HG02840 (cell line): Measurements from ENCODE around the gene NARF.
"Not testable (repeated sequence)": the region's sequence is repeated elsewhere in the genome, so short reads cannot be mapped to it uniquely, and the experiment has no call there.

Source experiments
- ATAC-seq: cut with Tn5 transposase; IDR thresholded peaks from one replicate; pipeline ENCODE4 v1.9.1; 2021; ENCODE audit warnings: mild to moderate bottlenecking, moderate library complexity, moderate number of reproducible peaks; ENCODE audit not compliant: unreplicated experiment, low FRiP score

Gene NARF

DNA sequence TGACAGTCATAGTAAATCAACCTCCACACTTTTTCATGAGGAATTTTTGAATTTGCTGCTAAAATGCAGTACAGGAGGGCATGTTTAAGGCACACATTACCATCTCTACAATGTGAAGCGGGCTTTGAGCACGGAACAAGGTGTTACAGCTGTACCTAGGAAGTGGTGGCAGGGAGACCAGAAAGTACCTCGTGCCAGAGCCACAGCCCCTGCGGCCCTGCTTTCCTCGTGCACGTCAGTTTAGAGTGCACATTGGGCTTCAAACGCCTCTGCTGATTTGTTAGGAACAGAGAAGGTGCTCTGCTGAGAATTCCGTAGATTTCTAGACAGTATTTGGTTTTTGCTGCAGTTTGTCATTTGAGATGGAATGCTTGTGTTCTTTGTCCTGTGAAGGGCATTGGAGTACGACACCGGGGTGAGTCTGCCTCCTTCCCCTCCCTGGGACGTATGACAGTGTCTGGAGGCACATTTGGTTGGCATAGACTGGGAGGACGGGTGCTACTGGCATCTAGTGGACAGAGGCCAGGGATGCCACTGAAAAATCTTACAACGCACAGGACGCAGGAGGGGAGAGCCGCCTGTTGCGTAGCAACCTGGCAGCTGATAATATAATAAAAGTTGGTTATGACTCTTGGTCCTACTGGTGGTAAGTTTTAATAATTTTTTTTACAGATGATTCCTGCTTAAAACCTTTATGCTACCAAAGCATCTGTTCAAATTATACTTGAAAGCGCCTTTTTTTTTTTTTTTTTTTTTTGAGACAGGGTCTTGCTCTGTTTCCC lies 70.1 kb downstream of the NARF start:
- no peak for ATAC-seq

- ATAC-seq, result no peak
These were observed 71.4 kb downstream of the NARF start for GRCh38 chr17:82529914-82530300.

- no peak for ATAC-seq
These were observed 72.9 kb downstream of the NARF start for GRCh38 chr17:82531431-82531881.

DNA sequence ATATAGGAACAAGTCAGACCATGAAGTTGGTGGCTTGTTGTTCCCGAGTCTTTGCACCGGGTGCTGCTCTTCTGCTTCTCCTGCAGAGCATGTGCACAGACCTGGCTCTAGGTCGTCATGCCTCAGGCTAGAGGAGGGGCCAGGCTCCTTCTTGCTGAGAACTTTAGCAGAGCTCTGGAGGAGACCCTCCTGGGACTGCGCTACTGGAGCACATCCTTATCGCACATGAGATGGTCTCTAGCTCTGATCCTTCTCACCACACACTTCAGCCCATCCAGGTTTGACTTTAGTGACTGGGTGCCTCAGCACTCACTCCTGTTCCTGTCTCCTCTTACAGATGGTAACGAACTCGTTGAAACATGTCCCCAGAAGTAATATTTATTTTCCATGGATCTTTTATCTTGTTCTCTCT lies 75.9 kb downstream of the NARF start:
- no peak for ATAC-seq

GRCh38 chr17:82536512-82537201 lies 78.1 kb downstream of the NARF start:
- ATAC-seq, result no peak

DNA sequence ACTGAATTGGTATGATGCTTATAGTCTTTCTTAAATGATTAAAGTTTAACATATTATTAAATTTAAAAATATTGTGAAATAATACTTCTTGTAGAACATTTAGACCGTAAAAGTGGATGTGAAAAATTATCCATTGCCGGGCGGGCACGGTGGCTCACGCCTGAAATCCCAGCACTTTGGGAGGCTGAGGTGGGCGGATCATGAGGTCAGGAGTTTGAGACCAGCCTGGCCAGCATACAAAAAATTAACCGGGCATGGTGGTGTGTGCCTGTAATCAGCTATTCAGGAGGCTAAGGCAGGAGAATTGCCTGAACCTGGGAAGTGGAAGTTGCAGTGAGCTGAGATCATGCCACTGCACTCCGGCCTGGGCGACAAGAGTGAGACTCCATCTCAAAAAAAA lies 78.7 kb downstream of the NARF start:
- ATAC-seq, result not testable (repeated sequence)

DNA sequence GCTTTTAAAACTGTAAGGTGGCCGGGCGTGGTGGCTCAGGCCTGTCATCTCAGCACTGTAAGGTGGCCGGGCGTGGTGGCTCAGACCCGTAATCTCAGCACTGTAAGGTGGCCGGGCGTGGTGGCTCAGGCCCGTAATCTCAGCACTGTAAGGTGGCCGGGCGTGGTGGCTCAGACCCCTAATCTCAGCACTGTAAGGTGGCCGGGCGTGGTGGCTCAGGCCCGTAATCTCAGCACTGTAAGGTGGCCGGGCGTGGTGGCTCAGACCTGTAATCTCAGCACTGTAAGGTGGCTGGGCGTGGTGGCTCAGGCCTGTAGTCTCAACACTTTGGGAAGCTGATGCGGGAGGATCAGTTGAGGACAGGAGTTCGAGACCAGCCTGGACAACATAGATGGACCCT lies 80.5 kb downstream of the NARF start:
- ATAC-seq, result not testable (repeated sequence)
